ENCODE results near the gene CHD6.

CHD6 gene

DNA sequence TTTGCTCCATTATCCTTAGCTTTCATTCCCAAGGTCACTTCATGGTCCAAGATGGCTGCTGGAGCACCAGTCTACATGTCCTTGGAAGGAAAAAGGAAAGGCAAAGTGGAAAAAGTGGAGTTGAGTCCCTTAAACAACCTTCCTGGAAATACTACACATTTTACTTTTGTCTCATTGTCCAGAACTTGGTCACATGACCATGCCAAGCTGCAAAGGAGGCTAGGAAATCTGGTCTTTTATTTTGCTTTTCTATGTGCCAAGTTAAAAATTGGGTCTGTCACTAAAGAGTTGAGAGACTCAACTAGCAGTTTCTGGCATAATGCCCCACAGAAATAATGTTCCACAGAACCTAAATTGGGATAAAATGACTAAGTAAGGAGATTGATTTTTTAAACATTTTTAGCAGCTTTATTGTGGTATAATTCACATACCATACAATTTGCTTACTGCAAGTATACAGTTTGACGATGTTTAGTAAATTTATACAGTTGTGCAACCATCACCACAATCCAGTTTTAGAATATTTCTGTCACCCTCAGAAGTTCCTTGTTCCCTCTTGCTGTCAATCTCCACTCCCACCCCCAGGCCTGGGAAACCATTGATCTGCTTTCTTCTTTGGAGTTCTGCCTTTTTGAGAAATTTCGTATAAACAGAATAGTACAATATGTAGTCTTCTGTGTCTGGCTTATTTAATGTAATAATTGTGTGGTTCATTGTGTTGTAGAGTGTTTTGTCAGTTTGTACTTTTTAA, 5.6 kb upstream of the CHD6 start:
- no peak for DNase-seq (ENCODE audit: low read depth, low spot score)
- no peak overlapping the region for H3K4me3 ChIP-seq (ENCODE audit: low read length)

DNA sequence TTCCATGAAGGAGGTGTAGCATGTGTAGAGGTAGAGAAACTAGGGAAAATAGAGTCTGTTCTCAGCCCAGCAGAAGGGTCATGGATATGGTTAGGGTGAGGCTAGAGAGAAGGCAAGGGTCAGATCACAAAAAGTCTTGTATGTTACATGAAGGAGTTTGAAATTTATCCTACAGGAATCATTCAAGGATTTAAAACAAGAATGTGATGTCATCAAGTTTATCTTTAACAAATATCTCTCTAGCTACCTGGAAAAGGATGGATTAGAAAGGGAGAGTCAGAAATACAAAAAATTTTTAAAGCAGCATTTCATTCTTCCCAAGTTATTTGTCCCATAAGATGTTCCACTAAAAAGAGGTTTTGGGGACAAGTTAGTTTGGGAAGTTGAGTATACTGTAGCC, 4.4 kb upstream of the CHD6 start:
- H3K4me3 ChIP-seq (ENCODE audit: low read length), result no peak overlapping the region
- no peak for DNase-seq (ENCODE audit: low read depth, low spot score)

DNA sequence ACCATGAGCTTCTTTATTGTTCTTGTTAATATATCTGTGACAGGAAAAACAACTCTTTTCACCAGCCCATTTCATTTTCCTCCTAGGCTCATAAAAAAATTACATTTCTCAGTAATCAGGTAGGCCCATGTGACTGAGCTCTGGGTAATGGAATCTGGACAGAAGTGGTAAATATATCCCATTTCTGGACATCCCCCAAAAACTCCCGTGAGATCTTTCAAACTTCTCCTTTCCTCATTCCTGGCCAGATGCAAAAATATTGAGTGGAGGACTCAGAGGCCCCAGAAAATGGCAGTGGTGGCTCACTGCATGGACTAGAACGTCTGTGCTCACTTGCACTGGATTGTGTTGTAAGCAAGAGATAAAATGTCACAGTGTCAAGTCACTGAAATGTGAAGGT, 3.8 kb upstream of the CHD6 start:
- DNase-seq (ENCODE audit: low read depth, low spot score), result no peak
- H3K4me3 ChIP-seq (ENCODE audit: low read length), result no peak overlapping the region

DNA sequence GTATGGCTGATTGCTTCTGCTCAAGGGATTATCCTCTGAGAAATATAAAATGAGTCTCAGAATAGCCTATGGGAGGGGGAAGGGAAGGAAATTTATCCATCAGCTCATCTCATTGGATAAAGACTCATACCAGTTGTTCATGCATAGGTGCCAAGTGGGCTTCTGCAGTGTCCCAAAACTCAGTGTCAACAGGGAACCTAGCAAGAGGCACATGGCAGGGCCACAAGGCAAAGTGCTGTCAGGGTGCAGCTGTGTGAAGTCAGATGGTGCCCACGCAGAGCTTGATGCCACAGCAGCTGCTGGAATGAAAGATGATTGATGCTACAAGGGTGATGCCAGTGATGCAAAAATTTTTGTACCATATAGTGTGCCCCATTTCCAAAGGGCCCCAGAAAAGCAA, 3.2 kb upstream of the CHD6 start:
- H3K4me3 ChIP-seq (ENCODE audit: low read length), result no peak overlapping the region
- DNase-seq (ENCODE audit: low read depth, low spot score), result no peak

DNA sequence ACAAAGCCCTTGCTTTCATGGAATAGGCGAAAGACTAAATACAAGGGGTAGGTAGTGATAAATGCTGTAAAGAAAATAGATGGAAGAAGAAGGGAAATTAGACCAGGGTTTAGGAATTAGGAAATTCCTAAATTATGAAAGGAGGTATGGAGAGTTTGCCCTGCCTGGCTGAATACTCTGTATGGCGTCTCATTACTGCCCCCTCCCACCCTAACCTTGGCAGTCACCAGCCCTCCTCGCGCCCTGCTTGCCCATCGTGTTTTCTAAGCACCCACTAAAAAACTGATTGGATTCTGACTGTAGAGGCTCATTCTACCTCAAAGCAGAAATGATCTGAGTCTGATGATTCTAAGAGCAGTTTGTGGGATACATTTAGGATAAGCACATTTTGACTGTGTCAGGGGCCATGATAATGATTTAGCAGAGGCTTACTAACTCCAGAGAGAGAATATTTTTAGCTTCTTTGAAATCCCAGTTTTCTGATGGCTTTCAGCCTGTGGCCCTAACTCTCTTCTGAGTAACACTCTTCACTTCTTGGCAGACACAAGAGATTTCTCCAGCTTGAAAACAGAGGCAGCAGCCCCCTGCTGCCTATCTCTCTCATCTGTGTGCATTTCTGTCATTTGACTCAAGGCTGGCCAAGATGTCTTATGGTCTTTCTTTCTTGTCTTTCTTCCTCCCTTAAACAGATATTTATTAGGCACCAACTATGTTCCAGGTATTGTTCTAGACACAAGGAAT, 1.4 kb upstream of the CHD6 start:
- DNase-seq (ENCODE audit: low read depth, low spot score), result no peak
- H3K4me3 ChIP-seq (ENCODE audit: low read length), result no peak overlapping the region

DNA sequence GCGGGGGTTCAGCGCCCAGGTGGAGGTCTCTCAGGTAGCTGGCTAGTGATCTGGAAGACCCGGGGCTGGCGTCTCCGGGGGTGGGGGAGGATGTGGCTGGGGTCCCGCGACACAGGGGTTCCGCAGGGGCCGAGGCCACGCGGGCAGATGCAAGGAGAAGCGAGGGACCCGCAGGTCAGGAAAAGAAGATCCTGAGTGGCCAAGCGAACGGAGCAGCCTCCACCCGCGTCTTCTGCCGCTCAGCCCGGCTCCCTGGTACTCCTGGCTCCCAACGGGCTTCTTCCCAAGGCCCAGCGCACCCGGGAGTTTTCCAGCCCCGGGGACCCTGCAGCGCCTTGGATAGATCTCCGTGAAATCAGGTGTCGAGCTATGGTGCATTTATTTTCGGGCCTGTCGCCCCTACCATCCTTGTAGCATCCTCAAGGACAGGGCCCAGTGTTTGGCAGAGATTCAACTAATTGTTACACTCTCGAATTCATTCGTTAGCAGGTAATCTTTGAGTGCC, 682 bp upstream of the CHD6 start:
- DNase-seq (ENCODE audit: low read depth, low spot score), result no peak
- H3K4me3 ChIP-seq (ENCODE audit: low read length), result peak overlapping the region; percentile 56

DNA sequence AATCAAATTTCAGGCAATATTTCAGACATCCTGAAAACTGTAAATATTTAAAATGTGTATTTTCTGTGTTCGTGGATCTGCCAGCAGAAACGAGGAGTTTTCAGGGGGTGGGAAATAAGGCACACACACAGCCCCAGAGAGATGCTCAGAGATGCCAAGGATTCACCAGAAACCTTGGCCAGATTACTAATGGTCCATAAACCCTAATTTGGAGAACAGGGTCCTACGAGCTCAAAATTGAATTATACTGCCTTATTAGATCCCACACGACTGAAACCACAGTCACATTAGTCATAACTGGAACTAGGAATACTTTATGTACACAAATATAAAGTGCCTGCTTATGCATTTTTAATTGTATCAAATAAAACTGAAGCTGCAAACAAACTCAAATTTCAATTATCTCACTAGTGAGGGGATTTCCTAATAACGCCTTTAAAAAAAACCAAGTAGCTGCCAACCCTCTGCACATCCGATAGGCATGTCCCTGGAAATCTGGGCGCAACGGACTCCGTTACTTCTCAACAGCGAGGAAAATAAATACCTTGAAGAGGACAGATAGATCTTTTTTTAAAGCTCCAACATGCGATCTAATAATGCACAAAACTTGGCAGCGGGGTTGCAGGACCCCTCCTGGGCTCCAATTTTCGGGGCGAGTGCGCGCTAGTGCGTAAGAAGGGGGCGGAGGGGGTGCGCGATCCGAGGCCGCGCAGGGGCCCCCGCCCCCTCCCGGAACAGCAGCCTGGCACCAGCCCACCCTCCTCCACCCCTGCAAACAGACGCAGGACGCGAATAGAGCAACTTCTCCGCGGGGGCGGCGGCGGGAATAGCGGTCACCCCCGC, 897 bp downstream of the CHD6 start:
- H3K4me3 ChIP-seq (ENCODE audit: low read length), result peak overlapping the region; percentile 76
- peak; percentile 42 for DNase-seq (ENCODE audit: low read depth, low spot score)

DNA sequence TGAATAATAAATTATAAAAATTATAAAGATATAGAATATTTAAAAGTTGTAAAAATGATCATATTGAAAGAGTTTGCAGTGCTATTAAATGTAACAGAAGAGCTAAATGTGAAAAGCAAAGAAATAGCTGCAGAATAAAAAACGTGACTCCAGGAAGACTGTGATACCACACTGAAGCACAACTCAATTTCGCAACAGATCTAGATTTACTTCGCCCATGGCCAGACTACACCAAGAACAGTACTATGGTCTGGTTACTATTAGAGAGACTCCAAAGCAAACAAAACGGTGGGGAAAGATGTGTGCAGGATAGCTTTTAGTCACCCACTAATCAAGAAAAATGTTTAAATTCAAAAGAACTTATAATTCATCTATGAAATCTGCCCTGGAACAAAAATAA, 1.9 kb downstream of the CHD6 start:
- H3K4me3 ChIP-seq (ENCODE audit: low read length), result no peak overlapping the region
- DNase-seq (ENCODE audit: low read depth, low spot score), result no peak

DNA sequence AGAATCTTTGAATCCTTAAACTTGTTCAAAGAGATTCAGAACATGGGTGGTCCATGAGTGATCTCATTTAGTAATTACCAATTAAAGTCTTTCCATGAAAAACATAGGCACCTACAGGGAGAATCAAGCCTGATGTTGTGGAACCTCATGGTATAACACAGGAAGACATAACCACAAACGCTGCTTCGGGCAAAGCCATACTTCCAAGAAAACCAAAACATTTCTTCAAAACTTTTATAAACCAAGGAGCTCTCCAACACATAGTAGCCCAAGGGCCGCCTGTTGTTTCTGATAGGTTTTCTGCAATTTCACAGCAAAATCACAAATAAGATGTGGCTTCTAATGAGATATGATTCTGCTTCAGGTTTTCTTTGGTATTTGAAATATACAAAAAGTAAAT, 2.5 kb downstream of the CHD6 start:
- no peak for DNase-seq (ENCODE audit: low read depth, low spot score)
- H3K4me3 ChIP-seq (ENCODE audit: low read length), result no peak overlapping the region

DNA sequence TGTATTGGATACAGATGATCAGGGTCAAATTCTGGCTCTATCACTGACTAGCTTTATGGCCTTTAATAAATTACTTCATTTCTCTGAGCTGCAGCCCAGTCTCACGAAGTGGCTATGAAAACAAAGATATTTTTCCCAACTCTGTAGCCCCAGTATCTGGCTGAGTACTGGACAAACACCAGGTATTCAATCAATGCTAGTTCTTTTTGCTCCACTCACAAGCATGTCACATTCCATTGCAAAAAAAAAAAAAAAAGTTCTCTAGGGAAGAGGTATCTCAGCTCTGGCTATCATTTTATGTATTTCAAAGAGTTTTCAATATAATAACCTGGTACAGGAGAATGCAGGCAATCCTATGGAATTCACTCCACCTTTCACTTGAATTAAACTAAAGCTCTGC, 3.1 kb downstream of the CHD6 start:
- no peak overlapping the region for H3K4me3 ChIP-seq (ENCODE audit: low read length)
- no peak for DNase-seq (ENCODE audit: low read depth, low spot score)

DNA sequence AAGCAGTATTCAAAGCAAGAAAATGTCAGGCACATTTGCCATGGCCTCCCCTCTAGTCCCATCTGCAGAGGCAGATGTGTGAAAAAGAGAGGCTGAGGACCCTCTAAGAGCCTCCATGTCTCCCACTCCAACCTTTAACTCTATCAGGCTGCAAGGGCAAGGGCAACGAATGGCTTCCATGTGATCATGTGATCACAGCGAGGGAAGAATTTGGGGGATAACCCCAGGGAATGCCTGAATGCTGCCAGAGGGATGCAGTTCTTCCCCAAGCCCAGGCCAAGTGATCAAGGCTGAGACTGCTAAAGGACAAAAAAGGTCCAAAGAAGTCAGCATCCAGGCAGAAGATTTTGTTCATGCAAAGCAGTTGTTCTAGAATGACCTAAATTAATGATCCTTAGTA, 4.9 kb downstream of the CHD6 start:
- no peak overlapping the region for H3K4me3 ChIP-seq (ENCODE audit: low read length)
- no peak for DNase-seq (ENCODE audit: low read depth, low spot score)

DNA sequence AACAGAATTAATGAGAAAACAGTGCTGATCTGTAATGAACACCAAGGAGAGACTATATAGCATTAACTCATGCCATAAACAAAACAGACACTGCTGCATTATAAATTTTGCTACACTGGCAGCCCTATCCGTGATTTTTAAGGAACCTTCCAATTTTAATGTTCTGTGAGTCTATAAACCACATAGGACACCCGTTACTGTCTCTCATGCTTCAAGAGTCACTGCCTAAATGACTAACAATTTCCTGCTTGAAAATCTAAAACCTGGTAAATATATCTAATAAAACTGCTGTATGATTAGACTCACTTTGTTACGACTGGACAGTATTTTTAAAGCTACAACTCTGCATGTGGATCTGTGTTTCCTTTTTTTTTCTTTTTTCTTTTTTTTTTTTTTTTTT, 8.7 kb downstream of the CHD6 start:
- DNase-seq (ENCODE audit: low read depth, low spot score), result no peak
- H3K4me3 ChIP-seq (ENCODE audit: low read length), result no peak overlapping the region

DNA sequence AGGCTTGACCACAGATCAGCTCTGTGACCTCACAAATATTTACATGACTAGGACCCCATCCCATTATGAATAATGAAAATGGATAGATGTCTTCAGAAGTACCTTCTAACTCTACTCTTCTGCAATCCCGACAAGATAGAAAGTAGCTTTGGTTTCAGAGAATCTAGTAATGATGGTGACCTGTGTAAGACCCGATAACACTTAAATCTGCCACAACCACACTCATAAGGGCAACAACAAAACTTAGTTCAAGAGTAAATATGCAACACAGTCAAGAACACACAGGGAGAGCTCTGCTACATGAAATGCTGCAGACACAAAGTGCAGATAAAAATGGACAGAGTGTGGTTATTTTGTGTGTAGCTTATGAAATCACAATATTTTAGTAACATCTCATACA, 9.6 kb downstream of the CHD6 start:
- no peak for DNase-seq (ENCODE audit: low read depth, low spot score)
- H3K4me3 ChIP-seq (ENCODE audit: low read length), result no peak overlapping the region

DNA sequence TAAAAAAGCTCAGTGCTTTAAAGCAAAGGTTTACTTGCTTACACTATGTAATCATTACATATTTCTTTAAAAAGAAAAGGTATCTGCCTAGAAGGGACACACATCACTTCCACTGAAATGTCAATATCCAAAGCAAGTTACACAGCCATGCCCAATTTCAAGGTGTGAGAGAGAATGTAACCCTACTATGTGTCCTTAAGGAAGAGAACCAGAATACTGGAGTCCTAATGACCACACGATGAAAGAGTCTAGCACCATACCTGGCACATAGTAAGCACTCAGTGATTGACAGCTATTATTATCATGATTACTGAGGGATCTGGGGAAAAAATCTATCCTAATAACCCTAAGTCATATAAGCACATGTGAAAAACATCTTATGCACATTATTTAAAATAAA, 10.4 kb downstream of the CHD6 start:
- no peak overlapping the region for H3K4me3 ChIP-seq (ENCODE audit: low read length)
- DNase-seq (ENCODE audit: low read depth, low spot score), result no peak

DNA sequence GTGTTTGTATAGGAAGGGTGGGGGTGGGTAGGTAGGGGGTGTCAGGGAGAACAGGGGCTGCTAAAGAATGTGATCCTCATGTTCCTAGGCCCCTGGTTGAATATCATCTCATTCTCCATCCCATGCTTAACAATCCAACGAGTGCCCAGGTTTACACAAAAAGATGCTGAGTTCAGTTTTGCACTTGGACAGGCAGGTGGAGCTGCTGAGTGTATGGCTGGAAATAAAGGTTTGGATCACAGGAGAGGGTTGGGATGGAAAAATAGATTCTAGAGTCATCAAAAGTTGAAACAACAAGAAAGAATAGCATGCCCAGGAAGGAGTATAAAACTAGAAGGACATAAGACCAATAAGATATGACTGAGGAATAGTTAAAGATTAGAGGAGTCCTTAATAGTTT, 14.2 kb downstream of the CHD6 start:
- DNase-seq (ENCODE audit: low read depth, low spot score), result no peak
- H3K4me3 ChIP-seq (ENCODE audit: low read length), result no peak overlapping the region

DNA sequence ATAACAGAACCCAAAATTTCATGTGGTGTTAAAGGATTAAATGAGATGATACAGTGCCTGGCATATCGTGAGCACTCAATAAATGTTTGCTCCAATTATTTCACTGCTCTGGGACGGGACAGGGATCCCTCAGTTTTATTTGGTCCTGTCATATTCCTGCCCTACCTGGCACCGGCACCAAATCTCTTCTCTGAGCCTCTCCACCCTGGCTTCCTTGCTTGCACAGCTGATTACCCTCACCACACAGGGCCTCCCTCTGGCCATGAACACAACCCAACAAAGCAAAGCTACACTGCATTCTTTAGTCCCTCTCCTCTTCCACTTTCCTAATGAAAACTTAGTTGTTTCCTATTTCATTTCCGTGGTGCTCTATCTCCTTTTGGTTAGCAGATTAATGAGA, 16.4 kb downstream of the CHD6 start:
- H3K4me3 ChIP-seq (ENCODE audit: low read length), result no peak overlapping the region
- no peak for DNase-seq (ENCODE audit: low read depth, low spot score)

DNA sequence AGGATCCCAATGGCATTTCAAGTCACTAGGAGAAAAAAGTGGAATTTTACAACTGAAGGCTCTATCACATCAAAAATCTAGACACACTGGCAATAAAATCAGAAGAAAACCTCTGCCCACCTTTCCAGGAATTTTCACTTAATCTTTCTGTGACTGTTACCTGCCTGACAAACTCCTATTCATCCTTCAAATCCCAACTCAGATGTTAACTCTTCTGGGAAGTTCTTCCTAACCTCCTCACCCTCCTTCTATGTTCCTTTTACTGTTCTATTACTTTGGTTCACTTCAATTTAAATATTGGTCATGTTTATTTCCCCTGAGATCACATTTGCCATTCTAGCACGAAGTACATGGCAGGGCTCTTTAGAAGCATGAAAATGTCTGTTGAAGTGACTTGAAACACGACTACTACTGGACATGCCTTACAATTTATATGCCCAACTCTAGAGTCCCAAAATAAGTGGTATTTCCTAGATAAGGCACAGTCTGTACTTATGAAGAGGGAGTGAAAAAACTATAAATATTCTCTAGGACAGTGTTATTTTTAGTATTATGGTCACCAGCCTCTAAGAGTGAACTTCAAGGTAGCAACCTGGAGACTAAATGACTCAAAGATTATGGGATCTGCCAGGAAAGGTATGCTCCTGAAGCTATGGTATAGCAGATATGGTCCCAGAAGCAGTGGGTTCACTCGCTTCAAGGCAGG, 17.1 kb downstream of the CHD6 start:
- no peak overlapping the region for H3K4me3 ChIP-seq (ENCODE audit: low read length)
- no peak for DNase-seq (ENCODE audit: low read depth, low spot score)

DNA sequence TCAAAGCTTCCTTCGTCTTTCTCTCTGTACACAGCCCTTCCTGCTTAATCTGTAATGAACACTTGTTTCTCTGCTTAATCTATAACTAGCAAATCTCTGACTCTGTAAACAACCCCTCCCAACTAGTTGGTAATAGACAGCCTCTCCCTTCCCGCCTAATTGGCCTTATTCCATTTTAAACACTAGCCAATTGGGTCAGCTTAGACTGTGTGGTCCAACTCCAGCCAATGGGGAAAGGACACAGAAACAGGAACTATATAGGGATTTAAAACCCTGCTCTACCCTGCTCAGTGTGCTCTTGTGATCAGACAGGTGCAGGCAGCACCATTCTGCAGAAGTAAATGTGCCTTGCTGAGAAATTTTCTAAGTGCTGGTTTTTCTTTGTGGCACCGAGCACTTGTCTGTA, 18.5 kb downstream of the CHD6 start:
- H3K4me3 ChIP-seq (ENCODE audit: low read length), result no peak overlapping the region
- DNase-seq (ENCODE audit: low read depth, low spot score), result no peak

DNA sequence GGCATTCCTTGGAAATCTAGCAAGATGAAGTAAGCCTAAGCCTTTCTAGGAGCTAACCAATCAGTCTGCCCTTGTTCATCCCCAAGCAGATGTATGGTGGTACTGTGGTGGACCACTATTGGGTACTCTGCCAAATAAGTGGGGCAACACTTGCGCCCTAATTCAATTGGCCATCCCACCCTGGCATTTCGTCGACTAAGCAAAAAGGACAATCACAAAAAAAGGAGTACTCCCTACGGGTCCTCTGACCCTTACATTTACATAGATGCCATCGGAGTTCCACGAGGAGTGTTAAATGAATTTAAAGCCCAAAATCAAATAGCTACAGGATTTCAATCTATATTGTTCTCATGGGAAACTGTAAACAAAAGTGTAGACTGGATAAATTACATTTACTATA, 19.5 kb downstream of the CHD6 start:
- no peak for DNase-seq (ENCODE audit: low read depth, low spot score)
- no peak overlapping the region for H3K4me3 ChIP-seq (ENCODE audit: low read length)
